ENCODE results near the gene FGGY.

GRCh38 chr1:59452026-59452425 lies 155.1 kb downstream of the FGGY start:
- TF ChIP-seq SUZ12 (IDR thresholded peaks at IDR 0.05; ENCODE audit: extremely low read depth, insufficient read depth, insufficient read length): no peak
- TF ChIP-seq YY1 (IDR thresholded peaks at IDR 0.05; ENCODE audit: insufficient read depth, insufficient read length): no peak
- TF ChIP-seq ZNF274 (IDR thresholded peaks at IDR 0.05; ENCODE audit: low read depth, low read length): no peak

Measured in NT2/D1 (cell line).